ENCODE measurements around the gene ACKR3.

DNA sequence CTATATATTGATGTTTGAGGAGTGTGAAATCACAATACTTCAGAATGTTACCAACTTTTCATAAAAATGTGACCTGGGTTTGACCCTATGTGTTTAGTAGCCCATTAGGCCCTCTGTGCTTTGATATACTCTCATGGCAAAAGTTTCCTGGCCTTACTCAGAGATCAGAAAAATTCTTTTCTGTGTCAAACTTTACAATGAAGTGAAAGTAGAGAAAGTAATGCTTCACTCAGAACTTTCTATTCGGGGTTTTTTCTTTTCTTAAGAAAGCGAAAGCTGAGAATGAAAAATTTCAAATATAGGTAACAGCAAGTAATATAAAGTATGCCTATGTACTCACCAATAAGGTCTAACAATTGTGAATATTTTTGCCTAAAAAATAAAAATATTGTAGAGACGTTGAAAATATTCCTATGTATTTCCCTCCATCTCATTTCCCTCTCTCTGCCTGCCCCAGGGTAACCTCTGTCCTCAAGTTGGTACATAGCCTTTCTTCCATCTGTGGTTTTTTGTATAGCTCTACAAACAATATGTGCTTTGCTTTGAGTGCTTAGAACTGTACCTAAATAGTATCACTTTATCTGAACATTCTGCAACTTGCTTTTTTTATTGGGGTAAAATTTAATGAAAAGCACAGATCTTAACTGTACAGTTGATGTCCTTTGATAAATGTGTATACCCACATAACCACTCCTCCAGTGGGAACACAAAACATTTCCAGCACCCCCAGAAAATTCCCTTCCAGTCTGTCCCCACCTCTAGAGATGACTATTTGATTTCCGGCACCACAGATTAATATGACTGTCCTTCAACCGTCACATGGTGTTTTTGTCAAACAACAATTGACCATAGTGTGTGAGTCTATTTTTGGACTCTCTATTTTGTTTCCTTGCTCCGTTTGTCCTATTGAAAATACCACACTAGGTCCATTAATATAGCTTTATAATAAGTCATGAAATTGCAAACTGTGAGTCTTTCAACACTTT is 10.3 kb upstream of the ACKR3 start:
- TF ChIP-seq EZH2 (IDR thresholded peaks at IDR 0.05) (no peak), POLR2AphosphoS5 (IDR thresholded peaks at IDR 0.05; ENCODE audit: borderline replicate concordance, low read depth, low read length) (no peak)
